Measurements from ENCODE around the gene PTPRK. TPM values are rescaled to one million over a fixed set of nuclear protein-coding genes. Genes with fewer than 3 reads are reported as not detected.

PTPRK gene
- total and polyA plus RNA-seq, 2 experiments from 2014 or later: 26.9 to 56.4 TPM

DNA sequence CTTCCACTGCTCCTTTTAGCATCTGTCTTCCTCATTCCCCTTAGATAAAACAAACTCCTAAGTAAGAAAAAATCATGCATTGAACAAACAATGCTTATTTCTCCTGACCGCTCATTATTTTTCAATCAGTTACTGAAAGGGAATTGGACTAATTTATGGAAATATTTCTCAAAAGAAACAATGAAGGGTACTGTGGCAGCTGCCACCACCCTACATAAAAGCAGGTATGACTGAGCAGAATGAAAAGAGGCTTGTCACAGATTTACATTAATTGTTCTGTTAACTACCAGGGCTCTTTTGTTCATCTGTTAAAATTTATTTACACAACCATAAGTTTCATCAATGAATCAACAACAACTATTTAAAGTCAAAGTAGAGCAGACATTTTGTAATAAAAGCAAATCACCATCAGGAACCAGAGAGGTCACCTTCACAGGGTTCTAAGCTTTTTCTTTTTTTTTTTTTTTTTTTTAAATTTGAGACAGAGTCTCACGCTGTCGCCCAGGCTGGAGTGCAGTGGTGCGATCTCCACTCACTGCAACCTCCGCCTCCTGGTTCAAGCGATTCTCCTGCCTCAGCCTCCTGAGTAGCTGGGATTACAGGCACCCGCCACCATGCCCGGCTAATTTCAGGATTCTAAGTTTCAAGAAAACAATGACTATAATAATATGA is 204.0 kb downstream of the PTPRK start:
- H3K27ac ChIP-seq (ENCODE audit: low read depth): peak overlapping the region; percentile 60
- peaks cover 66% of the 10 kb centered on the region for H3K4me1 ChIP-seq (ENCODE audit: insufficient read depth)
- H4K20me1 ChIP-seq (replicated peaks; ENCODE audit: insufficient read depth): no peaks in the 10 kb centered on the region
- H3K27me3 ChIP-seq (ENCODE audit: insufficient read depth): no peaks in the 10 kb centered on the region
- no peaks in the 10 kb centered on the region for H3K36me3 ChIP-seq (ENCODE audit: insufficient read depth)
- H3K36me3 Mint-ChIP-seq (ENCODE audit: low read depth): no peaks in the 10 kb centered on the region
- H3K4me2 ChIP-seq: peak overlapping the region; percentile 35; the same call in 1 of the 2 replicates
- peaks cover 60% of the 10 kb centered on the region for H3K4me1 Mint-ChIP-seq
- H3K9me2 ChIP-seq (ENCODE audit: insufficient read depth): no peaks in the 10 kb centered on the region
- ATAC-seq (peak; percentile 73), DNase-seq (ENCODE audit: low spot score) (peak; percentile 41)
- H3K4me3 Mint-ChIP-seq: no peak overlapping the region
- peak overlapping the region; percentile 95 for H3K27ac Mint-ChIP-seq
- H3K79me2 ChIP-seq (replicated peaks; ENCODE audit: insufficient read depth): peaks cover 24% of the 10 kb centered on the region
- no peaks in the 10 kb centered on the region for H3K27me3 Mint-ChIP-seq (ENCODE audit: insufficient read depth, low read depth, poor library complexity)
- H3K9me3 Mint-ChIP-seq: no peaks in the 10 kb centered on the region
- no peak overlapping the region for H2AFZ ChIP-seq
- H3K4me3 ChIP-seq: no peak overlapping the region
- H3F3A ChIP-seq (replicated peaks; ENCODE audit: low read depth): no peaks in the 10 kb centered on the region
- TF ChIP-seq, protein P1, sequence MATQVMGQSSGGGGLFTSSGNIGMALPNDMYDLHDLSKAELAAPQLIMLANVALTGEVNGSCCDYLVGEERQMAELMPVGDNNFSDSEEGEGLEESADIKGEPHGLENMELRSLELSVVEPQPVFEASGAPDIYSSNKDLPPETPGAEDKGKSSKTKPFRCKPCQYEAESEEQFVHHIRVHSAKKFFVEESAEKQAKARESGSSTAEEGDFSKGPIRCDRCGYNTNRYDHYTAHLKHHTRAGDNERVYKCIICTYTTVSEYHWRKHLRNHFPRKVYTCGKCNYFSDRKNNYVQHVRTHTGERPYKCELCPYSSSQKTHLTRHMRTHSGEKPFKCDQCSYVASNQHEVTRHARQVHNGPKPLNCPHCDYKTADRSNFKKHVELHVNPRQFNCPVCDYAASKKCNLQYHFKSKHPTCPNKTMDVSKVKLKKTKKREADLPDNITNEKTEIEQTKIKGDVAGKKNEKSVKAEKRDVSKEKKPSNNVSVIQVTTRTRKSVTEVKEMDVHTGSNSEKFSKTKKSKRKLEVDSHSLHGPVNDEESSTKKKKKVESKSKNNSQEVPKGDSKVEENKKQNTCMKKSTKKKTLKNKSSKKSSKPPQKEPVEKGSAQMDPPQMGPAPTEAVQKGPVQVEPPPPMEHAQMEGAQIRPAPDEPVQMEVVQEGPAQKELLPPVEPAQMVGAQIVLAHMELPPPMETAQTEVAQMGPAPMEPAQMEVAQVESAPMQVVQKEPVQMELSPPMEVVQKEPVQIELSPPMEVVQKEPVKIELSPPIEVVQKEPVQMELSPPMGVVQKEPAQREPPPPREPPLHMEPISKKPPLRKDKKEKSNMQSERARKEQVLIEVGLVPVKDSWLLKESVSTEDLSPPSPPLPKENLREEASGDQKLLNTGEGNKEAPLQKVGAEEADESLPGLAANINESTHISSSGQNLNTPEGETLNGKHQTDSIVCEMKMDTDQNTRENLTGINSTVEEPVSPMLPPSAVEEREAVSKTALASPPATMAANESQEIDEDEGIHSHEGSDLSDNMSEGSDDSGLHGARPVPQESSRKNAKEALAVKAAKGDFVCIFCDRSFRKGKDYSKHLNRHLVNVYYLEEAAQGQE (IDR thresholded peaks at IDR 0.05; ENCODE audit: unreplicated experiment): no peak
- TF ChIP-seq NANOG (IDR thresholded peaks at IDR 0.05; ENCODE audit: borderline replicate concordance): peak; percentile 70; the same call in 1 of the 2 replicates

DNA sequence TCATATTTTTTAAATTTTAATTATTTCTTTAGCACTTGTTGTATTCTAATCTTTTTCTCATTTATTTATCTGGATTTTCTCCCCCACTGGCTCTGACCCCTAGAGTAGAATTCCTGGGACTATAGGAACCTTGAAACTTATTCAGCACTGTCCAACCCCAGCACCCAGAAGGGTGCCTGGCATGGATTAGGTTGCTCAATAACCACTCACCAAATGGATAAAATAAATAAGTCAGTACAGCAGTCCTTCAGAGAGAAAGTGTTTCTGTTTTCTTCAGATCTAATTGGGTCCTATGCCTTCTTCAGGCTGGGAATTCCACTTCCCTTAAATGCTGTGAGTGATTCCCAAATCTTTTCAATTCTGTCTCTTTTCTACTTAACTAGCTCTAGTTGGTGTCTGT is 206.2 kb downstream of the PTPRK start:
- peak overlapping the region; percentile 63; the same call in 1 of the 2 replicates for H3K27ac Mint-ChIP-seq
- peaks cover 58% of the 10 kb centered on the region for H3K4me1 Mint-ChIP-seq
- Histone ChIP-seq H3F3A (replicated peaks; ENCODE audit: low read depth) (no peaks in the 10 kb centered on the region), H3K36me3 (ENCODE audit: insufficient read depth) (no peaks in the 10 kb centered on the region), H2AFZ (no peak overlapping the region), H3K79me2 (replicated peaks; ENCODE audit: insufficient read depth) (peaks cover 32% of the 10 kb centered on the region), H3K4me1 (ENCODE audit: insufficient read depth) (peaks cover 56% of the 10 kb centered on the region), H3K9me2 (ENCODE audit: insufficient read depth) (no peaks in the 10 kb centered on the region), H3K27ac (ENCODE audit: low read depth) (peak overlapping the region; percentile 10; the same call in 1 of the 2 replicates), H3K27me3 (ENCODE audit: insufficient read depth) (no peaks in the 10 kb centered on the region), H4K20me1 (replicated peaks; ENCODE audit: insufficient read depth) (no peaks in the 10 kb centered on the region), H3K4me3 (no peak overlapping the region), H3K4me2 (peak overlapping the region; percentile 46; the same call in 1 of the 2 replicates)
- no peaks in the 10 kb centered on the region for H3K27me3 Mint-ChIP-seq (ENCODE audit: insufficient read depth, low read depth, poor library complexity)
- no peaks in the 10 kb centered on the region for H3K9me3 Mint-ChIP-seq
- no peak overlapping the region for H3K4me3 Mint-ChIP-seq
- ATAC-seq: no peak
- no peaks in the 10 kb centered on the region for H3K36me3 Mint-ChIP-seq (ENCODE audit: low read depth)
- DNase-seq (ENCODE audit: low spot score): no peak
- TF ChIP-seq ZNF114 (CRISPR knock-in tag; IDR thresholded peaks at IDR 0.05): no peak
- TF ChIP-seq JUNB (IDR thresholded peaks at IDR 0.05; ENCODE audit: unreplicated experiment): no peak
- TF ChIP-seq CREB1 (CRISPR knock-in tag; IDR thresholded peaks at IDR 0.05; ENCODE audit: low read depth): no peak
- TF ChIP-seq, protein P2, sequence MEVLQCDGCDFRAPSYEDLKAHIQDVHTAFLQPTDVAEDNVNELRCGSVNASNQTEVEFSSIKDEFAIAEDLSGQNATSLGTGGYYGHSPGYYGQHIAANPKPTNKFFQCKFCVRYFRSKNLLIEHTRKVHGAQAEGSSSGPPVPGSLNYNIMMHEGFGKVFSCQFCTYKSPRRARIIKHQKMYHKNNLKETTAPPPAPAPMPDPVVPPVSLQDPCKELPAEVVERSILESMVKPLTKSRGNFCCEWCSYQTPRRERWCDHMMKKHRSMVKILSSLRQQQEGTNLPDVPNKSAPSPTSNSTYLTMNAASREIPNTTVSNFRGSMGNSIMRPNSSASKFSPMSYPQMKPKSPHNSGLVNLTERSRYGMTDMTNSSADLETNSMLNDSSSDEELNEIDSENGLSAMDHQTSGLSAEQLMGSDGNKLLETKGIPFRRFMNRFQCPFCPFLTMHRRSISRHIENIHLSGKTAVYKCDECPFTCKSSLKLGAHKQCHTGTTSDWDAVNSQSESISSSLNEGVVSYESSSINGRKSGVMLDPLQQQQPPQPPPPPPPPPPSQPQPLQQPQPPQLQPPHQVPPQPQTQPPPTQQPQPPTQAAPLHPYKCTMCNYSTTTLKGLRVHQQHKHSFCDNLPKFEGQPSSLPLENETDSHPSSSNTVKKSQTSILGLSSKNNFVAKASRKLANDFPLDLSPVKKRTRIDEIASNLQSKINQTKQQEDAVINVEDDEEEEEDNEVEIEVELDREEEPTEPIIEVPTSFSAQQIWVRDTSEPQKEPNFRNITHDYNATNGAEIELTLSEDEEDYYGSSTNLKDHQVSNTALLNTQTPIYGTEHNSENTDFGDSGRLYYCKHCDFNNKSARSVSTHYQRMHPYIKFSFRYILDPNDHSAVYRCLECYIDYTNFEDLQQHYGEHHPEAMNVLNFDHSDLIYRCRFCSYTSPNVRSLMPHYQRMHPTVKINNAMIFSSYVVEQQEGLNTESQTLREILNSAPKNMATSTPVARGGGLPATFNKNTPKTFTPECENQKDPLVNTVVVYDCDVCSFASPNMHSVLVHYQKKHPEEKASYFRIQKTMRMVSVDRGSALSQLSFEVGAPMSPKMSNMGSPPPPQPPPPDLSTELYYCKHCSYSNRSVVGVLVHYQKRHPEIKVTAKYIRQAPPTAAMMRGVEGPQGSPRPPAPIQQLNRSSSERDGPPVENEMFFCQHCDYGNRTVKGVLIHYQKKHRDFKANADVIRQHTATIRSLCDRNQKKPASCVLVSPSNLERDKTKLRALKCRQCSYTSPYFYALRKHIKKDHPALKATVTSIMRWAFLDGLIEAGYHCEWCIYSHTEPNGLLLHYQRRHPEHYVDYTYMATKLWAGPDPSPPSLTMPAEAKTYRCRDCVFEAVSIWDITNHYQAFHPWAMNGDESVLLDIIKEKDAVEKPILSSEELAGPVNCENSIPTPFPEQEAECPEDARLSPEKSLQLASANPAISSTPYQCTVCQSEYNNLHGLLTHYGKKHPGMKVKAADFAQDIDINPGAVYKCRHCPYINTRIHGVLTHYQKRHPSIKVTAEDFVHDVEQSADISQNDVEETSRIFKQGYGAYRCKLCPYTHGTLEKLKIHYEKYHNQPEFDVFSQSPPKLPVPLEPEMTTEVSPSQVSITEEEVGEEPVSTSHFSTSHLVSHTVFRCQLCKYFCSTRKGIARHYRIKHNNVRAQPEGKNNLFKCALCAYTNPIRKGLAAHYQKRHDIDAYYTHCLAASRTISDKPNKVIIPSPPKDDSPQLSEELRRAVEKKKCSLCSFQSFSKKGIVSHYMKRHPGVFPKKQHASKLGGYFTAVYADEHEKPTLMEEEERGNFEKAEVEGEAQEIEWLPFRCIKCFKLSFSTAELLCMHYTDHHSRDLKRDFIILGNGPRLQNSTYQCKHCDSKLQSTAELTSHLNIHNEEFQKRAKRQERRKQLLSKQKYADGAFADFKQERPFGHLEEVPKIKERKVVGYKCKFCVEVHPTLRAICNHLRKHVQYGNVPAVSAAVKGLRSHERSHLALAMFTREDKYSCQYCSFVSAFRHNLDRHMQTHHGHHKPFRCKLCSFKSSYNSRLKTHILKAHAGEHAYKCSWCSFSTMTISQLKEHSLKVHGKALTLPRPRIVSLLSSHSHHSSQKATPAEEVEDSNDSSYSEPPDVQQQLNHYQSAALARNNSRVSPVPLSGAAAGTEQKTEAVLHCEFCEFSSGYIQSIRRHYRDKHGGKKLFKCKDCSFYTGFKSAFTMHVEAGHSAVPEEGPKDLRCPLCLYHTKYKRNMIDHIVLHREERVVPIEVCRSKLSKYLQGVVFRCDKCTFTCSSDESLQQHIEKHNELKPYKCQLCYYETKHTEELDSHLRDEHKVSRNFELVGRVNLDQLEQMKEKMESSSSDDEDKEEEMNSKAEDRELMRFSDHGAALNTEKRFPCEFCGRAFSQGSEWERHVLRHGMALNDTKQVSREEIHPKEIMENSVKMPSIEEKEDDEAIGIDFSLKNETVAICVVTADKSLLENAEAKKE (CRISPR knock-in tag; IDR thresholded peaks at IDR 0.05): no peak
- TF ChIP-seq STAT1 (IDR thresholded peaks at IDR 0.05; ENCODE audit: unreplicated experiment): no peak
- no peak for TF ChIP-seq EZH2 (IDR thresholded peaks at IDR 0.05; ENCODE audit: low read depth, unreplicated experiment)
